HG03442 (cell line): ENCODE data around the gene ZNF500.

Experiments used
- ATAC-seq: cut with Tn5 transposase; IDR thresholded peaks from one replicate; pipeline ENCODE4 v1.9.1; 2021; ENCODE audit warnings: mild to moderate bottlenecking, moderate library complexity; ENCODE audit not compliant: unreplicated experiment

Gene ZNF500

GRCh38 chr16:4775005-4775404 is 8.0 kb upstream of the ZNF500 start:
- ATAC-seq = no peak

- ATAC-seq = no peak
Measured at GRCh38 chr16:4772351-4772750, 5.4 kb upstream of the ZNF500 start.

- no peak for ATAC-seq
Measured at GRCh38 chr16:4771646-4772045, 4.7 kb upstream of the ZNF500 start.

GRCh38 chr16:4769306-4769638 is 2.3 kb upstream of the ZNF500 start:
- ATAC-seq = no peak

GRCh38 chr16:4768549-4769305 is 1.8 kb upstream of the ZNF500 start:
- peak; percentile 65 for ATAC-seq

- ATAC-seq = no peak
Measured at GRCh38 chr16:4767872-4768548, 1.0 kb upstream of the ZNF500 start.

DNA sequence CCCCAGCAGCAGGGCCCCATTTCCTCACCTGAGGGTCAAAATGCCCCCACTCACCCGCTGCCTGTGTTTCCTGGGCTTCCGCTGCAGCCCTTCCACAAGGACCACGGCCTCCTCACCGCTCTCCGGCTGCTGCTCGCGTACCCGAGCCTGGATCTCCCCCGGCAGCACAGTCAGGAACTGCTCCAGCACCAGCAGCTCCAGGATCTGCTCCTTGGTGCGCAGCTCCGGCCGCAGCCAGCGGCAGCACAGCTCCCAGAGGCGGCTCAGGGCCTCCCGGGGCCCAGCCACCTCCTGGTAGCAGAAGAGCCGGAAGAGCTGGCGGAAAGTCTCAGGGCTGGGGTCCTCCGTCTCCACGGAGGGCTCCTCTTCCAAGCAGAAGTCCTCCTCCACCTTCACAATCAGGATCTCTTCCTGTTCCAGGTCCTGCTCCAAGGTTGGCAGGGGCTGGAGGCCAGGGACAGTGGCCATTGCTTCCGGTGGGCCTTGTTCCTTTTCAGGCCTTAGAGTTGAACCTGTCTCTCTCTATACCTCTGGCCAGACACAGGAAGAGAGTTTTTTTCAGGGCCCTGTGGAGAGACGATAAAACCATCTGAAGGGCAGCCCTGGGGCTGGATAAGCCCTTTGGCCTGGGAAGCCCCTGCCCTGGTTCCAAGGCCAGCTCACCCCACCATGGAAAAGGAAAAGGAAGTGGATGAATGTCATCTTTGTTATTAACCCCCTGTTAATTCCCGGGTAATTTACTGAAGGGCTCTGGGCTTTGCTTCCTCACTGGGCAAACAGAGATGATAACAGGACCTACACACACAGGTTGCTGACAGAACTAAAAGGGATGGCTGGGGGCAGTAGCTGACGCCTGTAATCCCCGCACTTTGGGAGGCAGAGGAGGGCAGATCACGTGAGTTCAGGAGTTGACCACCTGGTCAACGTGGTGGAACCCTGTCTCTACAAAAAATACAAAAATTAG is 1.2 kb downstream of the ZNF500 start:
- ATAC-seq = no peak

GRCh38 chr16:4763791-4764190 is 3.2 kb downstream of the ZNF500 start:
- ATAC-seq = no peak

GRCh38 chr16:4762205-4762604 is 4.8 kb downstream of the ZNF500 start:
- no peak for ATAC-seq

GRCh38 chr16:4760221-4760910 is 6.6 kb downstream of the ZNF500 start:
- no peak for ATAC-seq

GRCh38 chr16:4755687-4756086 is 11.3 kb downstream of the ZNF500 start:
- ATAC-seq = no peak

GRCh38 chr16:4754865-4755264 is 12.1 kb downstream of the ZNF500 start:
- ATAC-seq = no peak

- no peak for ATAC-seq
Measured at GRCh38 chr16:4753227-4753626, 13.7 kb downstream of the ZNF500 start.

- ATAC-seq = no peak
Measured at GRCh38 chr16:4752351-4753100, 14.4 kb downstream of the ZNF500 start.

DNA sequence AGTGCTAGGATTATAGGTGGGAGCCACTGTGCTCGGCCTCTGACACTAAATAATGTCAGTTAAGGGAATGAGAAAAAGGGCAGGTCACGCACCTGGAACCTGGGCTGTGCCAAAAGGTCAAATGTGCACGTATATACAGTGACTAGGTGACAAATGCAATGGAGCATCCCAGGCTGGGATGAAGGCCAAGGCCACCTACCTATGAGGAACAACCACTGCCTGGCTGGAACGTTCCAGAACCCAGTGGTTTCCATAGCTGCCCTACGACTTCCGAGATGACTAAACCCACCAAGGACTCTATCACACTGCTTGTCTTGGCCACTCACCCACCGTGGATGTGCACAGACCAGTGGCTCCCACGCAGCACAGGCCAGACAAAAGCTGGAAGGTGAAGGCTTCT is 16.1 kb downstream of the ZNF500 start:
- no peak for ATAC-seq

GRCh38 chr16:4749700-4750257 is 17.2 kb downstream of the ZNF500 start:
- ATAC-seq = no peak

DNA sequence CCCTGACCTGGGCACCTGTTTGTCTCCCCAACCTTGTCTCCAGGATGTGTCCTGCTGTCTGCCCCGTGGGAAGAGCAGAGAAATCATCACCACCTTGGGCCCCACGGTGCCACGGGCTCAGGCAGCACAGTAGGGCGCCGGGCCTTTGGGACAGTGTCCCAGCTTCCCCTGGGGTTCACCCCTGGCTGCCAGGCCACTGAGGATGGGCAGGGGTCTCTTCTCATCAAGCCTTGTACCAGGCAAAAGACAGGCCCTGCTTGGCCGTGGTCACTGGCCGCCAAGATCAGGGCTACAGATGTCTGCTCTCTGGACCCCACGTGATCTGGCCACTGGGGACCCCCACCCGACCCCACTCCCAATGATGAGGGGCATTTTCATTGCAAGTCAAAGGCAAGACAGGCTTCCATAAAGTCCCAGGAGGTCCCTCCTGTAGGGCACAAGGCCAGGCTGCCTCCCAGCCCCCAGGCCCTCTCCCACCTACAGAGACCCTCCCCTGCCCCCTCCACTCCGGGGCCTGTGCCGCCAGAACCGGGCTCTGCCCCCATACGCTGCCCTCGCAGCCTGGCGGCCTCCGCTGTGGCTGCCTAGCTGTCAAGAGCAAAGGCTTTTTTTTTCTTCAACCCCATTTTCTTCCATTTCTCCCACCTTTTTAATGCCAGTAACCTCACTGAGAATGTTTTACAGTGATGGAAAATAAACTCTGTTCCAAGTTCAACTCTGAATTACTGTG is 18.1 kb downstream of the ZNF500 start:
- ATAC-seq = no peak

- ATAC-seq = no peak
Measured at GRCh38 chr16:4747906-4748681, 18.9 kb downstream of the ZNF500 start.
